Measurements from ENCODE around the gene TATDN2.

TATDN2 gene, protein sequence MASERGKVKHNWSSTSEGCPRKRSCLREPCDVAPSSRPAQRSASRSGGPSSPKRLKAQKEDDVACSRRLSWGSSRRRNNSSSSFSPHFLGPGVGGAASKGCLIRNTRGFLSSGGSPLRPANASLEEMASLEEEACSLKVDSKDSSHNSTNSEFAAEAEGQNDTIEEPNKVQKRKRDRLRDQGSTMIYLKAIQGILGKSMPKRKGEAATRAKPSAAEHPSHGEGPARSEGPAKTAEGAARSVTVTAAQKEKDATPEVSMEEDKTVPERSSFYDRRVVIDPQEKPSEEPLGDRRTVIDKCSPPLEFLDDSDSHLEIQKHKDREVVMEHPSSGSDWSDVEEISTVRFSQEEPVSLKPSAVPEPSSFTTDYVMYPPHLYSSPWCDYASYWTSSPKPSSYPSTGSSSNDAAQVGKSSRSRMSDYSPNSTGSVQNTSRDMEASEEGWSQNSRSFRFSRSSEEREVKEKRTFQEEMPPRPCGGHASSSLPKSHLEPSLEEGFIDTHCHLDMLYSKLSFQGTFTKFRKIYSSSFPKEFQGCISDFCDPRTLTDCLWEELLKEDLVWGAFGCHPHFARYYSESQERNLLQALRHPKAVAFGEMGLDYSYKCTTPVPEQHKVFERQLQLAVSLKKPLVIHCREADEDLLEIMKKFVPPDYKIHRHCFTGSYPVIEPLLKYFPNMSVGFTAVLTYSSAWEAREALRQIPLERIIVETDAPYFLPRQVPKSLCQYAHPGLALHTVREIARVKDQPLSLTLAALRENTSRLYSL

DNA sequence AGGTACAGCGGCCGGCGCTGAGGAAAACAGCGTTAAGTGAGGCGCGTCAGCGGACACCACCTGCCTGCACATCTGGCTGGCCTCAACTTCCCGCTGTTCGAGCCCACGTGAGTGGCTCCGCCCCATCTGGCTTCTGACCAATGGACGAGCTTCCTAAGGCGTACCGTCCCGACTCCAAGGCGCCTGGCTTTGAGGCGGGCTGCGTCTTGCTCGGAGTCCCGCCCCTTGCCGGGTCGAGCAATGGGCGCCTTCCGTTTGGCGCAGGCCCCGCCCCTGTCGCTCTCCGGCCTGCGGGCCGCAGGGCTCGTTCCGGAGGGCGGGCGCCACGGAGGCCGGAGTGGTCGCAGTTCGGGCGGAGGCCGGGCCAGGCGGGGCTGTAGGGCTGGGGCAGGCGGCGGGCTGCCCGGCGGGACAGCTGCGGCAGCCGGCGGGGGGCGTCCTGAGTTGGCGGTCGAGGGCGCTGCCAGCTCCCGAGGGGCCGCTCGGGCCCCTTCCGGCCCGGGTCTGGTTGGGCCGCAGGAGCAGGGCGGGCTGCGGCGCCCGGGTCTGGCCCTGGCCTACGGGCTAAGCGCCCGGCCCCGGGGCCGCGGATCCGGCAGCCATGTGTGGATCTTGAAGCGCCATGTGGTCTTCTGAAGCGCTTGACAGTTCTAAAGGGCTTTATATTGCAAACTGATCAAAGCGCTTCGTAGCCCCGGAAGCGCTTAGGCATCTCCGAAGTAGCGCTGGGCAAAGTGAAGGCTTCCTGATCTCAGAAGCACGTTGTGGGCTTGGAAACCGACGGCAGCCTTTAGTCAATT, at the start of gene TATDN2:
TATDN2 (plus strand) TSS at position 276 of the 800 bp plus-strand sequence. CDS start 742 bp downstream, outside the sequence.
- Histone ChIP-seq H3K27ac (no peak within 1 kb of the TSS), H3K9ac (ENCODE audit: insufficient read length) (peak within 1 kb of the TSS; percentile 75), H3K36me3 (ENCODE audit: insufficient read depth, low read length) (peaks cover 2% of the 10 kb centered on the region; the same call in 1 of the 2 replicates), H3K9me3 (ENCODE audit: low read depth, low read length) (no peaks in the 10 kb centered on the region), H3K4me3 (peak within 1 kb of the TSS; percentile 87)
- DNase-seq (ENCODE audit: low read depth, low spot score), result peak; percentile 51
- TF ChIP-seq FOXP2 (optimal IDR thresholded peaks at IDR 0.05; ENCODE audit: control extremely low read depth, extremely low read length, insufficient read depth) (no peak), POLR2AphosphoS5 (IDR thresholded peaks at IDR 0.05; ENCODE audit: borderline replicate concordance, low read depth, low read length) (peak; percentile 76), EZH2 (IDR thresholded peaks at IDR 0.05) (no peak)

DNA sequence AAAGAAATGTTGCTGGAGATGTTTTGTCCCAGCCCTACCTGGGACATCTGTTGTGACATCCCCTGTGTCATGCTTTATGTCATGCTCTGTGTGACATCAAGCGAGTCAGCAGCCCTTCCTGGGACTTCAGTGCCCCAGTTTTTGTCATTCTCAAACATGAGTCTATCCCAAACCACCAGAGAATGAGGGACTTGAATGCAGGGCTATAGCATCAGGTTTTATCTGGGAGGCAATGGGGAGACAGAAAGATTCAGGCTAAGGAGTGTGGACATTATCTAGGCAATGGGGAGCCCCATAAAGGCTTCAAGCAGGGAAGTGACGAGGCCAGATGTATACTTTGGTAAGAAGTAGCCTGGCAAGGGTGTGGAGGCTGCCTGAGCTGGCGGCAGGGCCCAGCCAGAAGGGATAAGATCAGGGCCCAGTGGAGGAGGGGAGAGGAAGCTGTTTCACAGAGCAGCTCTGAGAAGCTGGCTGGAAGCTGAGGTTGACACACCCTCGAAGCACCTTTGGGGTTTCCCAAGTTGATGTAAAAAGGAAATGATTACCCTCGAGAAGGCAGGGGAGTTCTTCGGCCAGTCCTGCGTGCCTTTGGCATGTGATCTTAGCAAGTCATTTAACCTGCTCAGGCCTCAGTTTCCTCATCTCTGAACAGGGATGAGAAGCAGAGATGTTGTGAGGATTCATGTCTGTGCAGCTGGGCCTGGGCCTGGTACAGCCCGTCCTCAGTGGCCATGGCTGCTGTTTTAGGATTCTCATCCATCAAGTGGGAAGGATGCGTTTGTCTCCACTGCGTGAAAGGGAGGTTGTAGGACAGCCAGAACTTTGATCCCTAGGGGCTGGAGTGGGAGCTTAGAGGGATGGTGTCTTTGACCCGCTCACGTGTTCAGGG, 49.3 kb upstream of the TATDN2 start:
- Histone ChIP-seq H3K4me3 (no peak overlapping the region), H3K27ac (no peak overlapping the region), H3K9me3 (ENCODE audit: low read depth, low read length) (no peaks in the 10 kb centered on the region), H3K36me3 (ENCODE audit: insufficient read depth, low read length) (no peaks in the 10 kb centered on the region), H3K9ac (ENCODE audit: insufficient read length) (no peak overlapping the region)
- TF ChIP-seq POLR2AphosphoS5 (IDR thresholded peaks at IDR 0.05; ENCODE audit: borderline replicate concordance, low read depth, low read length) (no peak), FOXP2 (optimal IDR thresholded peaks at IDR 0.05; ENCODE audit: control extremely low read depth, extremely low read length, insufficient read depth) (no peak), EZH2 (IDR thresholded peaks at IDR 0.05) (no peak)
- no peak for DNase-seq (ENCODE audit: low read depth, low spot score)

DNA sequence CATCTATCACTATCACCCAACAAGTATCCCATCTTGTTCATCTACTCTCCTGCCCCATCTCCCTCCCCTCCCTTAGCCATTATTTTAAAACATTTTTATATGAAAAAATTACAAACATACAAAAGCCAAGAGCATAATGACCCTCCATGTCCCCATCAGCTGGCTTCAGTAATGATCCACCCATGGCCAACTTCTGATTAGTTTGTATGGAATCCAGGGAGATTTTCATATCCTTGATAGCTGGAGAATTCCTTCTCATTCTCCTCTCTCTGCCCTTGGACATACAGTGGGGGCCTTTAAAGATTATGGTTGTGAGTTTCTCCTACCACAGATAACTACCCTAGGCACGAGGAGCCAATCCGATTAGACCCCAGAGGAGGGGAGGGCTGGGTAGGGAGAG, 43.3 kb upstream of the TATDN2 start:
- Histone ChIP-seq H3K4me3 (no peak overlapping the region), H3K27ac (no peak overlapping the region), H3K9ac (ENCODE audit: insufficient read length) (no peak overlapping the region), H3K9me3 (ENCODE audit: low read depth, low read length) (no peaks in the 10 kb centered on the region), H3K36me3 (ENCODE audit: insufficient read depth, low read length) (no peaks in the 10 kb centered on the region)
- no peak for TF ChIP-seq POLR2AphosphoS5 (IDR thresholded peaks at IDR 0.05; ENCODE audit: borderline replicate concordance, low read depth, low read length)
- TF ChIP-seq FOXP2 (optimal IDR thresholded peaks at IDR 0.05; ENCODE audit: control extremely low read depth, extremely low read length, insufficient read depth), result no peak
- no peak for TF ChIP-seq EZH2 (IDR thresholded peaks at IDR 0.05)
- no peak for DNase-seq (ENCODE audit: low read depth, low spot score)

DNA sequence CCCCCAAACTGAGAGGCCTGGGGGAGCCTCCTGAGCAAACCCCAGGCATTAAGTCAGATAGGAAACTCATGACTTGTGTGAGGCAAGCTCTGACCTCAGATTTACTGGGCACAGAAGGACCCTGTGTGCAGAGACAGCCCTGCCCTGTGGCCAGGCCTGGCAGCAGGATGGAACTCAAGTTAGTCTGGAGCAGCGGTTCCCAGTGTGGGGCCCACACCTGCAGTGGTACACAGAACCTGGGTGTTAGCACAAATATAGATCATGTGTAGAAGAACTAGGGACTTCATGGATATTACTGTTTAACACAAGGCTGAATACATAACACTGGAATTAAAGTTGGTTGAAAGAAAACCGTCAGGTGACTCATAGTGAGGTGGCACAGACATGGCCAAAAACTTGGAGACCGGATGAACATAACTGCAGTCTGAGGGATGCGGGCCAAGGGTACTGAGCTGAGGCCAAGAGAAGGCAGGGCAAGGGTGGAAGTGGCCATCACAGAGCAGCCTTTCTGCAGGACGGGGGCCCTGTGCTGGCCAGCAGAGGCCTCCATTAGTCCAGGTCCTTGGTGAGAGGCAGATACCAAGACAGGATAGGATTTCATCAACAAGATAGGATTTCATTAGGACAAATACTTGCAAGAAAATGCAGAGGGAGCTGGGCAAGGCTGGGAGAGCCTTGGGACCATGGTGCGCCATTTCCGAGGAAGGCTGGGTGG, 42.7 kb upstream of the TATDN2 start:
- H3K9me3 ChIP-seq (ENCODE audit: low read depth, low read length), result no peaks in the 10 kb centered on the region
- no peak overlapping the region for H3K4me3 ChIP-seq
- no peaks in the 10 kb centered on the region for H3K36me3 ChIP-seq (ENCODE audit: insufficient read depth, low read length)
- no peak for DNase-seq (ENCODE audit: low read depth, low spot score)
- H3K9ac ChIP-seq (ENCODE audit: insufficient read length), result no peak overlapping the region
- no peak overlapping the region for H3K27ac ChIP-seq
- TF ChIP-seq FOXP2 (optimal IDR thresholded peaks at IDR 0.05; ENCODE audit: control extremely low read depth, extremely low read length, insufficient read depth), result no peak
- TF ChIP-seq EZH2 (IDR thresholded peaks at IDR 0.05), result no peak
- no peak for TF ChIP-seq POLR2AphosphoS5 (IDR thresholded peaks at IDR 0.05; ENCODE audit: borderline replicate concordance, low read depth, low read length)

DNA sequence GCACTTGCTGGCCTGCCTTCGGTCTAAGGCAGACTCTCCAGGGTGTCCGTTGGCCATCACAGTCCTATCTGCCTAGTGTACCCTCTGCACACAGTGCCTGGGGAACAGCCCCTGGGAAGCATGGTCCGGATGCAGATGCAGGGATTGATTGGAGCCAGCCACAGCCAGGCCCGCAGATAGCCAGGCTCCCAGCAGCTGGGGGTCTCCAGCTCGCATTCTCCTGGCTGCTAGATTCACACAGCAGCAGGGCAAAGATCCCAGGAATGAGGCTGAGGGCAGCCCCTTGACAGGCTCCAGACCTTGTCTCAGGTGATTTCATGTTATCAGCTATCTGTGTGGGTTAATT, 42.1 kb upstream of the TATDN2 start:
- no peak overlapping the region for H3K4me3 ChIP-seq
- H3K9me3 ChIP-seq (ENCODE audit: low read depth, low read length), result no peaks in the 10 kb centered on the region
- no peaks in the 10 kb centered on the region for H3K36me3 ChIP-seq (ENCODE audit: insufficient read depth, low read length)
- no peak for TF ChIP-seq FOXP2 (optimal IDR thresholded peaks at IDR 0.05; ENCODE audit: control extremely low read depth, extremely low read length, insufficient read depth)
- no peak for TF ChIP-seq POLR2AphosphoS5 (IDR thresholded peaks at IDR 0.05; ENCODE audit: borderline replicate concordance, low read depth, low read length)
- no peak for TF ChIP-seq EZH2 (IDR thresholded peaks at IDR 0.05)
- no peak for DNase-seq (ENCODE audit: low read depth, low spot score)
- no peak overlapping the region for H3K9ac ChIP-seq (ENCODE audit: insufficient read length)
- H3K27ac ChIP-seq, result no peak overlapping the region

DNA sequence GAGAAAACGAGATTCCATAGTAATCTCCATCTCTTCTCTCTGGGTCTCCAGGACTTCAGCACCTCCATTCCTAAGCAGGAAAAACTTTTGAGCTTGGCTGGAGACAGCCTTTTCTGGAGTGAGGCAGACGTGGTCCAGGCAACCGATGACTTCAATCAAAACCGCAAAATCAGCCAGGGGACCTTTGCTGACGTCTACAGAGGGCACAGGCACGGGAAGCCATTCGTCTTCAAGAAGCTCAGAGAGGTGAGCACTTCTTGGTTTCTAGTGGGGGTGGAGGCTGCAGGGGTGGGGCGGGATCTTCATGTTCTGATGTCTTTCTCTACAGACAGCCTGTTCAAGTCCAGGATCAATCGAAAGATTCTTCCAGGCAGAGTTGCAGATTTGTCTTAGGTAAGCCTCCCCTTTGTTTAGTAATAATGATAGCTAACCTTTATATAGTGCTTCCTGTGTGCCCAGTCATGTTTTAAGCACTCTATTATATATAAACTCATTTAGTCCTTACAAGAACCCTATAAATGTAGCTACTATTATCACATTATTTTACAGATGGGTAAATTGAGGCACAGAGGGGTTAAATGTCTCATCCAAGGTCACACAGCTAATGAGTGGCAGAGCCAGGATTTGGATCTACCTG, 35.0 kb upstream of the TATDN2 start:
- H3K9me3 ChIP-seq (ENCODE audit: low read depth, low read length), result no peaks in the 10 kb centered on the region
- no peak overlapping the region for H3K4me3 ChIP-seq
- no peak overlapping the region for H3K27ac ChIP-seq
- TF ChIP-seq EZH2 (IDR thresholded peaks at IDR 0.05) (no peak), FOXP2 (optimal IDR thresholded peaks at IDR 0.05; ENCODE audit: control extremely low read depth, extremely low read length, insufficient read depth) (no peak), POLR2AphosphoS5 (IDR thresholded peaks at IDR 0.05; ENCODE audit: borderline replicate concordance, low read depth, low read length) (no peak)
- no peaks in the 10 kb centered on the region for H3K36me3 ChIP-seq (ENCODE audit: insufficient read depth, low read length)
- DNase-seq (ENCODE audit: low read depth, low spot score), result no peak
- H3K9ac ChIP-seq (ENCODE audit: insufficient read length), result no peak overlapping the region
